Measurements from ENCODE around the gene TTC38. TPM values are rescaled to one million over a fixed set of nuclear protein-coding genes. Genes with fewer than 3 reads are reported as not detected.

TTC38 gene
- polyA plus RNA-seq, 3 donors = 20.0 to 62.3 (median 31.5) TPM

- 93 to 99% (median 97%) methylated on average over 8 of the region's 8 CpGs for WGBS, 3 donors
These were observed 4.4 kb downstream of the TTC38 start for GRCh38 chr22:46272196-46272595.

DNA sequence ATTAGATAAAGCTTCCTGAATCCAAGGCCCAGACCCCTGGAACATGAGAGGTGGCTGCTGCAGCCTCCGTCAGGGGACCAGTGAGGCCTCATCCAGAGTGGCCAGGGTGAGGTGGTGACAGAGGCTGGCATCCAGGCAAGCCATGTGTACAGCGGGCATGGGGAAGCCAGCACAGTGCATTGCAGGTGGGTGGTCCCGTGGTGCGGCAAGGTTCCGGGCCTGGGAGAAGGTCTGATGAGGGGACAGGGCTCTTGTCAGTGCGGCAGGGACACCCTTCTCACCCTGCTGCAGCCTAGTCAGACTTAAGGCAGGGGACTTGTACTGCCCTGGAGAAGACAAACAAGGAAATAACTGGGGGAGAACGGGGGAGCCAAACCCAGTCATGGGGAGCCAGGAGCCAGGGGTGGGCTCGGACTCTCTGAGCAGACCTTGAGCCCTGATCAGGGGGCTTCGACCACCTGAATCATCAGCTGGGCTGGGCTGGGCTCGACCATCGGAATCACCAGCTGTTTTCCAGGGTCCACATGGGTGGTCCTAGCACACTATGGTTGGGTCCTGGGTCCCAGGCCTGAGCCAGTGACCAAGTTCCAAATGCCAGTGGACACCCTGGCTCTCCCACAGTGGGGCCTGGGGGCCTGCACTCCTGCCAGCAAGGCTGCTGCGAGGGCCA lies 5.1 kb downstream of the TTC38 start:
- H3K27ac ChIP-seq (ENCODE audit: low read depth, low read length) = no peak overlapping the region
- WGBS, 3 donors = 93 to 97% (median 97%) methylated on average over 10 to 12 of the region's 12 CpGs

More at GRCh38 chr22:46272196-46272595, 4.4 kb downstream of the TTC38 start:
- no peak overlapping the region for H3K27ac ChIP-seq (ENCODE audit: low read depth, low read length)

DNA sequence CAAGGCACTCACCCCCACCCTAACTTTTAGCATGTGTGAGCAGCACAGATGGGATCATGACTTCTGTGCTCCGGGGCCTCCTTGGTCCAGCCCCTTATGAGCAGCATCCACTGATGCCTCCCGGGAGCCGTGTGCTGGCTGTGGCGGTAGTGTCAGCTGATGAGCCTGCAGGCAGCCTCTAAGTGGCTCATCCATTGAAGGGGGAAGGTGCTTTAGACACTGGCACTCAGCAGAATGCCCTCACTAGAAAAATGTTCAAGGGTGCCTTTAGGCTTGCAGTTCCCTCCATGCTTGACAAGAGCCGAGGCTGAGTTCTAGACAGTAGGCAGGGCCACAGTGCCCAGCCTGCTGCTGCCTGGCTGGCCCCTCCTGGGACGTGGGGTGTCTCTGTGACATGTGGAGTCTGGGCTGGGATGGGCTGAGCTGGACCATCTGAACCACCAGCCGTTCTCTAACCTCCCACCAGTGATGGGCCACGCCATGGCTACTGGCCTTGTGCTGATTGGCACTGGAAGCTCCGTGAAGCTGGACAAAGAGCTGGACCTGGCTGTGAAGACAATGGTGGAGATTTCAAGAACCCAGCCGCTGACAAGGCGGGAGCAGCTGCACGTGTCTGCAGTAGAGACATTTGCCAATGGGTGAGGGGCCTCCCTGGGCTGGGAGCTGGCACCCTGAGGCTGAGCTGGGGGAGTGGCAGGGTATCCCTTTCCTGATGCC lies 5.8 kb downstream of the TTC38 start:
- no peak overlapping the region for H3K27ac ChIP-seq (ENCODE audit: low read depth, low read length)
- WGBS, 3 donors = 87 to 92% (median 91%) methylated on average over 12 of the region's 12 CpGs

- 96 to 97% (median 97%) methylated on average over 8 of the region's 8 CpGs for WGBS, 3 donors
These were observed 6.6 kb downstream of the TTC38 start for GRCh38 chr22:46274381-46274780.

GRCh38 chr22:46275455-46276122 lies 7.8 kb downstream of the TTC38 start:
- 67 to 72% (median 70%) methylated on average over 3 of the region's 3 CpGs for WGBS, 3 donors
- H3K27ac ChIP-seq (ENCODE audit: low read depth, low read length) = no peak overlapping the region

More at GRCh38 chr22:46274381-46274780, 6.6 kb downstream of the TTC38 start:
- no peak overlapping the region for H3K27ac ChIP-seq (ENCODE audit: low read depth, low read length)

GRCh38 chr22:46276563-46276962 lies 8.8 kb downstream of the TTC38 start:
- 84 to 96% (median 95%) methylated on average over 7 of the region's 7 CpGs for WGBS, 3 donors

GRCh38 chr22:46278656-46279645 lies 11.1 kb downstream of the TTC38 start:
- WGBS, 3 donors = 92 to 96% (median 93%) methylated on average over 22 of the region's 22 CpGs
- H3K27ac ChIP-seq (ENCODE audit: low read depth, low read length) = no peak overlapping the region

More at GRCh38 chr22:46276563-46276962, 8.8 kb downstream of the TTC38 start:
- H3K27ac ChIP-seq (ENCODE audit: low read depth, low read length) = no peak overlapping the region

DNA sequence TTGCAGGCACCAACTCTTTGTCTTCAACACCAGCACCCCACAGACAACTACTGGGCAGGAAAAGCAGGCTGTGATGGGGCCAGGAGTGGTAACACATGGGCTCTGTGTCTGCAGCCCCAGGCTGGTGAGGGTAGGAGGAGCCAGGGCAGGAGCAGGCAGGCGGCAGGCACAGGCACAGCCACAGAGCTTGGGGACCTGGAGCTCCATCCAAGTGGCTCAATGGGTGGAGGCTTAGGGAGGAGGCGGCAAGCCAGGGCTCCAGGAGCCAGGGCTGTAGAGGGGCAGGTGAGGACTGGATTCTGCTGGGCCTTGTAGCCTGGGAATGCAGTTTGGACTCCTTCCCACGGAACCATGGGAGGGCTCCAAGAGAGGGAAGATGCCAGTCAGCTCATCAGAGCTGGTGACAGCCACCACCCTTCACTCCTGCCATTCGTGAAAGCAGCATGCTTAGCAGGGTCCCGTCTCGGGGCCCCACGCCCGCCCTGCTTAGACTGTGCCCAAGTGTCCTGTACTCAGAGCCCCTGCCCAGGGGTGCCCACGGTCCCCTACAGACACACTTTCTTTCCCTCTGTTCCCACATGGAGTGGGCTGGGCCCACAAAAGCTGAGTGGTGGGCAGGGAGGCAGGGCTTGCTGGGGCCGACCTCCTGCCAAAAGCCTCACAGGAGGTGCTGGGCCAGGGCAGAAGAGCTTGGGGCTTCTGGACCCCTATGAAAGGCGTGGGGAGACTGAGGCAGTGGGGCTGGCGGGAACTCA lies 12.4 kb downstream of the TTC38 start:
- H3K27ac ChIP-seq (ENCODE audit: low read depth, low read length) = no peak overlapping the region
- WGBS, 3 donors = 95 to 97% (median 96%) methylated on average over 12 of the region's 12 CpGs

DNA sequence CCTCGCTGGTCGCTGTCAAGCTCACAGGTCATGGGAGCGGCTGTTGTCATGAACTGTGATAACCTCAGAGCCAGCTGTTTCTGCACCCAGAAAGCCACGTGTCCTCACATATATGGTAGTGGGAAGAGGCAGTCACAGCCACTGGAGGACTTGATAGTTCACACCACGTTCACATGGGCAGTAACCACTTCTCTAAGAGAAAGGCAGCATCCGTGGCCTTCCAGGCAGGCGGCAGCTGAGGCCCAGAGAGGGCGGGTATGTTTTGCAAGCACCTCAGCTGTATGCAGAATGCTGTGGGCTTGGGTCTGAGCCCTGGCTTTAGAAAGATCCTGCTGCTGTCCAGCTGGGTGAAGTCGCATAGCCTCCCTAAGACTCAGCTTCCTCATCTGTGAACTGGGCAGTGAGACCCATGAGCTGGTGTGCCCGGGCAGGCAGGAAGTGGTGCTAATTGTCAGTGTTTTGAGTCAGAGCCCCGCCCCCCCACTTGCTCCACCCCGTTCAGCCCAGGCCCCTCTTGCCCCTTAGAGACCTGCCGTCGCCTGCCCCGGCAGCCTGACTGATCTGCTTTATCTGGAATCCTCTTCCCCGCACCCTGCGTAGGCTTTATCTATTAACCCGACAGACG lies 13.3 kb downstream of the TTC38 start:
- 79 to 82% (median 81%) methylated on average over 19 of the region's 19 CpGs for WGBS, 3 donors
- H3K27ac ChIP-seq (ENCODE audit: low read depth, low read length) = no peak overlapping the region

DNA sequence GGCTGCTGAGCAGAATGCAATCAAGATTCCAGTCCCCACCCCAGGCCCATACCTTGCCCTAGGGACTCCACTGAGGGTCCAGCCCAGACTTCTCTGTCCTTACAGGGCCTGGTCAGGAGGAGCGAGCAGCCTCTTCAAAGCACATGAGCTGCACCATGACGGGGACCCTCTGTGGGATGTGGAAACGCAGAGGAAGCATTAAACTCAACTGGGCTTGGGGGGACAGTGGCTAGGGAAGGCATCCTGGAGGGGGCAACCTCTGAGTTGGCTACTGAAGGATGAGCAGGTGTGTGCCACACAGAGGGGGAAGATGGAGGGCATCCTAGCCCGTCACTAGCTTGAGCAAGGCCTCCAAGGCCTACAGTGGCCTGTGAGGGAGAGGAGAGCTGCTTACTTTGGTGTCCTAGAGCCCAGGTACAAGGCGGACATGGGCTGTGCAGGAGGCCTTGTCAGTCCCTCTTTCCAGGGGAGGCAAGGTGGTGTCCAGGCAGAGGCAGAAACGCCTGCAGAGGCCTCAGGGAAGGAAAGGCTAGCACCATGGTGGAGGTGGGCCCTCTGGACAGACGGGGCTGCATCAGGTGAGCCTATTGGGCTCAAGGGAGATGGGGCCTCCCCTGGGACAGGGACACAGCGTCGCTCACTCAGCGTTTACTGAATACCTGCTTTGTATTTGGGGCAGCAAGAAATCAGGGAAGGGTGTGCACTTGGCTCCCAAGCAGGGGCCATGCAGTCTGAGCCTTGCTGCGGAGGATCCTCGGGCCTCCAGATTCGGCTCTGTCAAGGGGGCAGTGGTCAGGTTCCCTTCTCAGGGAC lies 14.3 kb downstream of the TTC38 start:
- H3K27ac ChIP-seq (ENCODE audit: low read depth, low read length) = no peak overlapping the region
- WGBS, 3 donors = 97 to 99% (median 98%) methylated on average over 13 of the region's 13 CpGs

GRCh38 chr22:46286006-46286405 lies 18.2 kb downstream of the TTC38 start:
- WGBS, 3 donors = 86 to 97% (median 91%) methylated on average over 3 of the region's 3 CpGs
- H3K27ac ChIP-seq (ENCODE audit: low read depth, low read length) = no peak overlapping the region

- WGBS, 3 donors = 65 to 93% (median 89%) methylated on average over 15 of the region's 15 CpGs
- H3K27ac ChIP-seq (ENCODE audit: low read depth, low read length) = no peak overlapping the region
These were observed 19.4 kb downstream of the TTC38 start for GRCh38 chr22:46286941-46287872.

DNA sequence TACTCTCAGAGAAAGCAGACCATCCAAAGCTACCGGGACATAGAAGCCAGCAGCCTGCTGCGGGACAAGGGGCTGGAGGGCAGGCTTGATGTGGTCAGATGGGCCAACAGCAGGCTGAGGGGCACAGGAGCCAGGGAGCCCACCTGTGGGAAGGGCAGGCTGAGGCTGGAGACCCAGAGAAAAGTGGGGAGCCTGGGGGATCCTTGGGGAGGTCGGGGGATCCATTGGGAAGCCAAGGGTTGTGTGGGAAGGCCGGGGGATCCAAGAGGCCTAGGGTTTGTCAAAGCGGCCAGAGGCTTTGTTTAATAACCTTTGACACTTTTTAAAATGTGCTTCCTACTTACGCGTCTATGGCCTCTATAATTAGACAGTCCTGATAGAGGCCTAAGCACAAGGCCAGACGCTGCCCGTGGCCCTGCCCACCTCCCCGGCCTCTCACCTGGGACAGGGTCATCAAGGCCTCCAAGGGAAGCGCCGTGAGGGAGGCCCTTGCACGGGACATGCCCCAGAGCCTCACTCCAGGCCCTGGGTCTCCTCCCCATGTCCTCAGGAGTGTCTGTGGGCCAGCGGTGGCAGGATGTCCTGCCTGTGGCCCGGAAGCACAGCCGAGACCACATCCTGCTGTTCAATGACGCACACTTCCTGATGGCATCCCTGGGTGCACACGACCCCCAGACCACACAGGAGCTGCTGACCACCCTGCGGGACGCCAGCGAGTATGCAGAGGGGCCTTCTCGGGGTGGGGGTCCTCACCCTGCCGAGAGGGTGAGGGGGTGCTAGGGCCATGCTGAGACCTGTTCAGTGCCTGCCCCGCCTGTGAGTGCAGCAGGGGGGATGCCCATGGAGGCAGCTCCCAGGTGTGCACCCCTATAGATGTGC lies 20.3 kb downstream of the TTC38 start:
- peak overlapping the region; percentile 15 for H3K27ac ChIP-seq (ENCODE audit: low read depth, low read length)
- whole genome bisulfite sequencing, 3 donors = 46 to 78% (median 48%) methylated on average over 24 of the region's 24 CpGs

GRCh38 chr22:46288846-46289243 lies 21.0 kb downstream of the TTC38 start:
- 87 to 88% (median 88%) methylated on average over 7 of the region's 7 CpGs for WGBS, 3 donors
- no peak overlapping the region for H3K27ac ChIP-seq (ENCODE audit: low read depth, low read length)
